Neural cell (in vitro differentiated cells): Measurements from ENCODE around the gene SLFN11. TPM values are rescaled to one million over a fixed set of nuclear protein-coding genes. Genes with fewer than 3 reads are reported as not detected.

Source experiments
- H2AFZ ChIP-seq: fragments of 200-600, 300-800 bp; sonication (generic), shearing (Covaris generic); 2 replicates; pipeline ENCODE4 v1.6.0; 2014; ENCODE audit warnings: low read depth, mild to moderate bottlenecking, antibody characterized with exemption, low read length, moderate library complexity
- H3F3A ChIP-seq: fragments of 200-600 bp; shearing (Covaris generic); 2 replicates; pipeline ENCODE4 v1.6.1; 2016; ENCODE audit warnings: mild to moderate bottlenecking, moderate library complexity, mixed read lengths, antibody characterized with exemption, low read length; ENCODE audit not compliant: insufficient read depth, poor library complexity, severe bottlenecking
- H3K27ac ChIP-seq: fragments of 200-600, 300-800 bp; sonication (generic), shearing (Covaris generic); 2 replicates; pipeline ENCODE4 v1.5.1; 2014; ENCODE audit warnings: mild to moderate bottlenecking, low read length, moderate library complexity
- H3K27me3 ChIP-seq: fragments of 300-800, 200-600 bp; sonication (generic), shearing (Covaris generic); 2 replicates; pipeline ENCODE4 v1.6.0; 2014; ENCODE audit warnings: mild to moderate bottlenecking, low read depth, low read length, moderate library complexity; ENCODE audit not compliant: insufficient read depth
- H3K36me3 ChIP-seq: fragments of 300-800, 200-600 bp; sonication (generic), shearing (Covaris generic); 2 replicates; pipeline ENCODE4 v1.5.1; 2014; ENCODE audit warnings: mild to moderate bottlenecking, antibody characterized with exemption, low read length, moderate library complexity; ENCODE audit not compliant: insufficient read depth
- H3K4me2 ChIP-seq: fragments of 300-800, 200-600 bp; sonication (generic), shearing (Covaris generic); 2 replicates; pipeline ENCODE4 v1.6.0; 2014; ENCODE audit warnings: mild to moderate bottlenecking, low read length
- H3K4me3 ChIP-seq: fragments of 300-800, 200-600 bp; sonication (generic), shearing (Covaris generic); 2 replicates; pipeline ENCODE4 v1.5.1; 2014; ENCODE audit warnings: mild to moderate bottlenecking, low read length, moderate library complexity
- H3K79me2 ChIP-seq: fragments of 200-600 bp; shearing (Covaris generic); replicated peaks from 2 replicates; pipeline ENCODE4 v1.6.0; 2014; ENCODE audit warnings: mild to moderate bottlenecking, low read length, moderate library complexity; ENCODE audit not compliant: insufficient read depth
- H3K9ac ChIP-seq: fragments of 300-800, 200-600 bp; sonication (generic), shearing (Covaris generic); 2 replicates; pipeline ENCODE4 v1.6.1; 2016; ENCODE audit warnings: mild to moderate bottlenecking, low read length, mixed read lengths
- H3K9me2 ChIP-seq: fragments of 200-600 bp; shearing (Covaris generic); 2 replicates; pipeline ENCODE4 v1.6.1; 2016; ENCODE audit warnings: mild to moderate bottlenecking, low read length, mixed read lengths; ENCODE audit not compliant: insufficient read depth
- H3K9me3 ChIP-seq: fragments of 200-600, 300-800 bp; sonication (generic), shearing (Covaris generic); 2 replicates; pipeline ENCODE4 v1.6.1; 2016; ENCODE audit warnings: mild to moderate bottlenecking, mixed run types, low read length, moderate library complexity, mixed read lengths
- H4K20me1 ChIP-seq: fragments of 200-600 bp; shearing (Covaris generic); 2 replicates; pipeline ENCODE4 v1.6.1; 2016; ENCODE audit warnings: mild to moderate bottlenecking, mixed run types; ENCODE audit not compliant: insufficient read depth
- EP300 ChIP-seq: fragments of 450-650 bp; conservative IDR thresholded peaks from 2 replicates; pipeline ENCODE4 v1.6.1; 2014; ENCODE audit warnings: antibody characterized with exemption, mild to moderate bottlenecking, moderate library complexity; ENCODE audit not compliant: poor library complexity, severe bottlenecking
- EZH2 ChIP-seq: fragments of 200-600, 300-800 bp; shearing (Covaris generic), sonication (generic); IDR thresholded peaks from 2 replicates; pipeline ENCODE4 v1.6.1; 2014; ENCODE audit warnings: antibody characterized with exemption, low read length, borderline replicate concordance, mild to moderate bottlenecking; ENCODE audit not compliant: insufficient read depth, poor library complexity, severe bottlenecking
- MXI1 ChIP-seq: fragments of 450-650 bp; conservative IDR thresholded peaks from 2 replicates; pipeline ENCODE4 v1.6.1; 2014; ENCODE audit warnings: antibody characterized with exemption, mild to moderate bottlenecking; ENCODE audit not compliant: poor library complexity, severe bottlenecking
- POLR2AphosphoS5 ChIP-seq: IDR thresholded peaks from 2 replicates; pipeline ENCODE4 v1.6.1; 2012
- RAD21 ChIP-seq: fragments of 450-650 bp; conservative IDR thresholded peaks from 2 replicates; pipeline ENCODE4 v1.6.1; 2014; ENCODE audit warnings: antibody characterized with exemption, mild to moderate bottlenecking, moderate library complexity
- REST ChIP-seq: IDR thresholded peaks from 2 replicates; pipeline ENCODE4 v1.6.1; 2012; ENCODE audit warnings: borderline replicate concordance
- SMC3 ChIP-seq: fragments of 450-650 bp; conservative IDR thresholded peaks from 2 replicates; pipeline ENCODE4 v1.6.1; 2014; ENCODE audit warnings: antibody characterized with exemption, mild to moderate bottlenecking, moderate library complexity; ENCODE audit not compliant: poor library complexity
- TAF1 ChIP-seq: IDR thresholded peaks from 2 replicates; pipeline ENCODE4 v1.6.1; 2012; ENCODE audit warnings: low read depth
- polyA plus RNA-seq: library from polyadenylated mRNA; depleted of rRNA; stranded (reverse); fragments of >200 nt; gene quantifications from 2 replicates; pipeline ENCODE4 v1.2.3, GENCODE V29; 2014
- TF ChIP-seq, protein P1 (sequence below): fragments of 450-650 bp; IDR thresholded peaks from 2 replicates; pipeline ENCODE4 v1.5.1; 2014; ENCODE audit warnings: antibody characterized with exemption, mild to moderate bottlenecking, moderate library complexity; ENCODE audit not compliant: poor library complexity, severe bottlenecking

SLFN11 gene
- polyA plus RNA-seq, 1 donor from 2014 or later = not detected

- Histone ChIP-seq H2AFZ (no peak overlapping the region), H3K27me3 (peaks cover 74% of the 10 kb centered on the region), H3K36me3 (no peaks in the 10 kb centered on the region), H3K9me2 (no peaks in the 10 kb centered on the region), H3K4me3 (peak overlapping the region; percentile 55), H3K4me2 (no peak overlapping the region), H3K27ac (no peak overlapping the region), H3K9me3 (peaks cover 9% of the 10 kb centered on the region), H3K9ac (no peak overlapping the region), H3K79me2 (no peaks in the 10 kb centered on the region), H3F3A (no peaks in the 10 kb centered on the region), H4K20me1 (no peaks in the 10 kb centered on the region)
- TF ChIP-seq EP300 = no peak
- TF ChIP-seq, protein P1, sequence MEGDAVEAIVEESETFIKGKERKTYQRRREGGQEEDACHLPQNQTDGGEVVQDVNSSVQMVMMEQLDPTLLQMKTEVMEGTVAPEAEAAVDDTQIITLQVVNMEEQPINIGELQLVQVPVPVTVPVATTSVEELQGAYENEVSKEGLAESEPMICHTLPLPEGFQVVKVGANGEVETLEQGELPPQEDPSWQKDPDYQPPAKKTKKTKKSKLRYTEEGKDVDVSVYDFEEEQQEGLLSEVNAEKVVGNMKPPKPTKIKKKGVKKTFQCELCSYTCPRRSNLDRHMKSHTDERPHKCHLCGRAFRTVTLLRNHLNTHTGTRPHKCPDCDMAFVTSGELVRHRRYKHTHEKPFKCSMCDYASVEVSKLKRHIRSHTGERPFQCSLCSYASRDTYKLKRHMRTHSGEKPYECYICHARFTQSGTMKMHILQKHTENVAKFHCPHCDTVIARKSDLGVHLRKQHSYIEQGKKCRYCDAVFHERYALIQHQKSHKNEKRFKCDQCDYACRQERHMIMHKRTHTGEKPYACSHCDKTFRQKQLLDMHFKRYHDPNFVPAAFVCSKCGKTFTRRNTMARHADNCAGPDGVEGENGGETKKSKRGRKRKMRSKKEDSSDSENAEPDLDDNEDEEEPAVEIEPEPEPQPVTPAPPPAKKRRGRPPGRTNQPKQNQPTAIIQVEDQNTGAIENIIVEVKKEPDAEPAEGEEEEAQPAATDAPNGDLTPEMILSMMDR = no peak
- TF ChIP-seq REST = no peak
Measured at GRCh38 chr17:35374766-35375344, 1.4 kb upstream of the SLFN11 start.

DNA sequence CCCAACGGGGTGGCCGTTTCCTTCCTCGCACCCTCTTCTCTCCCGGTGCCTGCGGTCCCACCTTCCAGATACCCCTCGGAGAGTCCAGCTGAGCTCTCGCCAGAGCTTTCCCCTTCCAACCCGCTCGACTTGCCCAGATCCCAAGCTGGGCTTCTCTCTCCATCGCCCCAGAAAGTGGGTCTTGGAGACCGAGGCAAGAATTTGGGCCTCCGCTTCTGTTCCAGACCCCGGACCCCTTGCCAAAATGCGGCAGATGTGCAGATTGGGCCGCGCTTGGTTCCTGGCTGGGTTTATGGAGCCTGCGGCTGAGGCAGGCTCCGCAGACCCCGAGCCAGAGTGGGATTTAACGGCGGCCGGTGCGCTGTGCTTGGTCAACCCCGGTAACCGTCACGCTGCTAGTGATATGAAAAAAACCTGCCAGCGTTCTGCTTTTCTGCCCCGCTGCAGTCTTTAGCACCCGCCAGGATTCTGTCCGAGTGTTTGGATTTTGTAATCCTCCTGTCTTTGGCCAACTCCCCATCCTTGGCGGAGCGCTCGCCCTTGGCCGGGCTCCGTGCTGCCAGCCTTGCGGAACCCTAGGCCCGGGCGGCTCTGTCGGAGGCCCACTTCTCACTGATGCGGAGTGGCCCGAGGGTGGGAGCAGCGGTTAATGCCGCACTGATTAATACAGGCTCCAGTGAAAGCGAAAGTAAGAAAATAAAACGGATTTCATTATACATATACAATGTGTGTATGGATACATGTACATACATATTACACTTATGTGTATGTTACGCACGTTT, 754 bp upstream of the SLFN11 start:
- no peak overlapping the region for H3K4me2 ChIP-seq
- no peaks in the 10 kb centered on the region for H3F3A ChIP-seq
- no peaks in the 10 kb centered on the region for H3K36me3 ChIP-seq
- no peaks in the 10 kb centered on the region for H3K79me2 ChIP-seq
- peaks cover 9% of the 10 kb centered on the region for H3K9me3 ChIP-seq
- H3K9me2 ChIP-seq = no peaks in the 10 kb centered on the region
- no peak overlapping the region for H3K27ac ChIP-seq
- H3K27me3 ChIP-seq = peaks cover 74% of the 10 kb centered on the region
- no peaks in the 10 kb centered on the region for H4K20me1 ChIP-seq
- H3K9ac ChIP-seq = no peak overlapping the region
- no peak overlapping the region for H2AFZ ChIP-seq
- no peak for TF ChIP-seq MXI1
- peak; percentile 86 for TF ChIP-seq EZH2
- peak overlapping the region; percentile 55 for H3K4me3 ChIP-seq

DNA sequence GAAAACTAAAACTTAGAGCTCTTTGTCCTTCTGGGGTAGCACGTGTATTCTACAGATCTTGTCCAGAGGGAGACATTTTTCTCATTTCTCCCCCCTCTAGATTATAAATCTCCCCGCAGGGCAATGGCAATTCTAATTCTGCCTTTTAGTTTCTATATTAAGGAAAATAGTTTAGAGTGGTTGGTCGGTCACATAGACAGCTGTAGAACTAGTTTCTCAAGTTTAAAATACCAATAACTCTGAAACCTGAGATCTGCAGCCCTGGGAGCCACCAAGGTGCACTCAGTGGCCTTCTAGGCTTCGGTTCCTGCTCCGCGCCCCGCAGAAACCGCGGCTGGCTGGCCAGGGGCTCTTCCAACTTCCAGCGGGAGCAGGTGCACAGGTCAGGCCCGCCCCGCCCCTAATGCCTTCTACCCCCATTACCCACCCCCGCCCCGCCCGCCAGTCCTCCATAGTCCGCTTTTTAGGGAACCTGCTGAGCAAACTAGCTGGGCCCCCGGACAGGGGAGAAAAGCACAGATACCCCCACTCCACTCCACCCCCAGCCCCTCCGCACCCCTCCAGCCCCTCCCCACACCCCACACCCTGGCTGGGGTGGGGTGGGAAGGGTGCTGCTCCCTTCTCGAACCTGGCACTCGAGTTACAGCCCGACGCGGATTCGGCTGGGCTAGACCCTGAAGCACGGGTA, 431 bp downstream of the SLFN11 start:
- Histone ChIP-seq H3K36me3 (no peaks in the 10 kb centered on the region), H3K27me3 (peaks cover 70% of the 10 kb centered on the region), H3K79me2 (no peaks in the 10 kb centered on the region), H2AFZ (no peak overlapping the region), H3K4me3 (peak overlapping the region; percentile 55), H3K4me2 (no peak overlapping the region), H3K27ac (no peak overlapping the region), H4K20me1 (no peaks in the 10 kb centered on the region), H3K9me3 (peaks cover 9% of the 10 kb centered on the region), H3K9me2 (no peaks in the 10 kb centered on the region), H3K9ac (no peak overlapping the region), H3F3A (no peaks in the 10 kb centered on the region)
- no peak for TF ChIP-seq MXI1
- no peak for TF ChIP-seq POLR2AphosphoS5
- no peak for TF ChIP-seq RAD21
- TF ChIP-seq TAF1 = no peak
- no peak for TF ChIP-seq EZH2
- no peak for TF ChIP-seq EP300
- no peak for TF ChIP-seq SMC3
- TF ChIP-seq, protein P1 = no peak
